GM18505 (cell line): Measurements from ENCODE around the gene BTBD10.
"Not testable (repeated sequence)": the region's sequence is repeated elsewhere in the genome, so short reads cannot be mapped to it uniquely, and the experiment has no call there.

Source experiments
- ATAC-seq: cut with Tn5 transposase; IDR thresholded peaks from one replicate; pipeline ENCODE4 v1.9.1; 2021; ENCODE audit not compliant: unreplicated experiment
- POLR2A ChIP-seq: IDR thresholded peaks from 4 replicates; pipeline ENCODE4 v1.6.1; 2011; ENCODE audit warnings: borderline replicate concordance; ENCODE audit not compliant: insufficient read depth, insufficient read length; ENCODE audit errors: extremely low read depth

The BTBD10 gene

GRCh38 chr11:13463779-13464290 lies 813 bp upstream of the BTBD10 start:
- ATAC-seq, result no peak
- TF ChIP-seq POLR2A, result no peak

- peak; percentile 32 for ATAC-seq
- TF ChIP-seq POLR2A, result no peak
Measured at GRCh38 chr11:13462311-13462900, 616 bp downstream of the BTBD10 start.

- ATAC-seq, result no peak
- TF ChIP-seq POLR2A, result no peak
Measured at GRCh38 chr11:13461291-13461690, 1.7 kb downstream of the BTBD10 start.

GRCh38 chr11:13450832-13451397 lies 12.1 kb downstream of the BTBD10 start:
- TF ChIP-seq POLR2A, result no peak
- ATAC-seq, result no peak

GRCh38 chr11:13449522-13449921 lies 13.5 kb downstream of the BTBD10 start:
- no peak for TF ChIP-seq POLR2A
- ATAC-seq, result no peak

GRCh38 chr11:13448876-13449275 lies 14.1 kb downstream of the BTBD10 start:
- ATAC-seq, result no peak
- TF ChIP-seq POLR2A, result no peak

- no peak for ATAC-seq
- no peak for TF ChIP-seq POLR2A
Measured at GRCh38 chr11:13446444-13446843, 16.6 kb downstream of the BTBD10 start.

GRCh38 chr11:13445588-13445987 lies 17.4 kb downstream of the BTBD10 start:
- TF ChIP-seq POLR2A, result no peak
- ATAC-seq, result no peak

- ATAC-seq, result no peak
- TF ChIP-seq POLR2A, result no peak
Measured at GRCh38 chr11:13440100-13440855, 22.7 kb downstream of the BTBD10 start.

- ATAC-seq, result no peak
- TF ChIP-seq POLR2A, result no peak
Measured at GRCh38 chr11:13438291-13438690, 24.7 kb downstream of the BTBD10 start.

- ATAC-seq, result not testable (repeated sequence)
Measured at GRCh38 chr11:13436836-13437235, 26.2 kb downstream of the BTBD10 start.

- no peak for TF ChIP-seq POLR2A
Measured at GRCh38 chr11:13434247-13435205, 28.5 kb downstream of the BTBD10 start.

GRCh38 chr11:13433437-13433836 lies 29.6 kb downstream of the BTBD10 start:
- no peak for ATAC-seq
- TF ChIP-seq POLR2A, result no peak

More at GRCh38 chr11:13434247-13435205, 28.5 kb downstream of the BTBD10 start:
- no peak for ATAC-seq

GRCh38 chr11:13429836-13430235 lies 33.2 kb downstream of the BTBD10 start:
- ATAC-seq, result no peak
- no peak for TF ChIP-seq POLR2A

- ATAC-seq, result no peak
- no peak for TF ChIP-seq POLR2A
Measured at GRCh38 chr11:13429288-13429687, 33.7 kb downstream of the BTBD10 start.
